NCI-H446 (cell line): ENCODE data around the gene KCNK3.
"Not testable (repeated sequence)": the region's sequence is repeated elsewhere in the genome, so short reads cannot be mapped to it uniquely, and the experiment has no call there.

Experiments used
- DNase-seq, 2 experiments: peaks; one replicate each; lab custom pipeline; 2025; lab: John Stamatoyannopoulos, UW

KCNK3 gene

DNA sequence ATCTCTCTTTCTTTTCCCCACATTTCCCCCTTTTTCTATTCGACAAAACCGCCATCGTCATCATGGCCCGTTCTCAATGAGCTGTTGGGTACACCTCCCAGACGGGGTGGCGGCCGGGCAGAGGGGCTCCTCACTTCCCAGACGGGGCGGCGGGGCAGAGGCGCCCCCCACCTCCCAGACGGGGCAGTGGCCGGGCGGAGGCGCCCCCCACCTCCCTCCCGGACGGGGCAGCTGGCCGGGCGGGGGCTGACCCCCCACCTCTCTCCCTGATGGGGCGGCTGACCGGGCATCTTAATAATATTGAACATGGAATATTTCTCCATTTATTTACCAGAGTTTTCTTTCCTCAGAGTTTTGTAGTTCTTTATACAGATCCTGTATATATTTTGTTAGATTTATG lies 27.2 kb upstream of the KCNK3 start:
- DNase-seq: not testable (repeated sequence)

DNA sequence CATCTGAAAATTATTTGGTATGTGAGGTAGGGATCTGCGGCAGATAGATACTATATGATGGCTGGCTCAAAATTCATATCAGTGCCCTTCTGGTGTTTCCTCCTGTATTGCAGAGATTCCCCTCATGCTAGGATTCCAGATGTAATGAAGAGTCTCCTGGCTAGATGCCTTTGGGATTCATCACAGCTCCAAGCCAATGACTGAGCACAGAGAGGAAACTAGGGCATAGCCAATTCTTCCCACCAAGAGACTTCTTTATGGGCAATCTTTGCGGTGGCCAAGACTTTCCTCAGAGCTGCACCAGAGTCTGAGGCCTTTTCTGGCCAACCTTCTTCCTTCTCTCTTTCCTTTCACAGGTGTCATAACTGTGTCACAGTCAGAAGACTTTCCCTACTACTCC lies 25.9 kb upstream of the KCNK3 start:
- no peak for DNase-seq

DNA sequence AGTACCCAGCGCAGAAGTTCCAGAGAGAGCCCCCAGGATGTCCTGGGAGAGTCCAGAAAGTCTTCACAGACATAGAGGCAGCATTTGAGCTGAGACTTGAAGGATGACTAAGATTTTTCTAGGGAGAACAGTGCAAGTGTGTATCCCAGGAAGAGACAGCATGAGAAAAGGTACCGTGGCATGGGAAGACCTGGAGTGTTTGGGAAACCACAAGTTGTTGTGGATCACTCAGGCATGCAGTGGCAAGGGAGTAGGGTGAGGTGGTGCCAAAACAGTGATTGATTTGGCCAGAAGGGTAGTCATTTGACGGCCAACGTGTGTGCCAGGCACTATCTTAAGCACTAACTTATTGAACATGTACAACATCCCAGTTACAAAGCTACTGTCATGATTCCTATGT lies 24.5 kb upstream of the KCNK3 start:
- DNase-seq: no peak

DNA sequence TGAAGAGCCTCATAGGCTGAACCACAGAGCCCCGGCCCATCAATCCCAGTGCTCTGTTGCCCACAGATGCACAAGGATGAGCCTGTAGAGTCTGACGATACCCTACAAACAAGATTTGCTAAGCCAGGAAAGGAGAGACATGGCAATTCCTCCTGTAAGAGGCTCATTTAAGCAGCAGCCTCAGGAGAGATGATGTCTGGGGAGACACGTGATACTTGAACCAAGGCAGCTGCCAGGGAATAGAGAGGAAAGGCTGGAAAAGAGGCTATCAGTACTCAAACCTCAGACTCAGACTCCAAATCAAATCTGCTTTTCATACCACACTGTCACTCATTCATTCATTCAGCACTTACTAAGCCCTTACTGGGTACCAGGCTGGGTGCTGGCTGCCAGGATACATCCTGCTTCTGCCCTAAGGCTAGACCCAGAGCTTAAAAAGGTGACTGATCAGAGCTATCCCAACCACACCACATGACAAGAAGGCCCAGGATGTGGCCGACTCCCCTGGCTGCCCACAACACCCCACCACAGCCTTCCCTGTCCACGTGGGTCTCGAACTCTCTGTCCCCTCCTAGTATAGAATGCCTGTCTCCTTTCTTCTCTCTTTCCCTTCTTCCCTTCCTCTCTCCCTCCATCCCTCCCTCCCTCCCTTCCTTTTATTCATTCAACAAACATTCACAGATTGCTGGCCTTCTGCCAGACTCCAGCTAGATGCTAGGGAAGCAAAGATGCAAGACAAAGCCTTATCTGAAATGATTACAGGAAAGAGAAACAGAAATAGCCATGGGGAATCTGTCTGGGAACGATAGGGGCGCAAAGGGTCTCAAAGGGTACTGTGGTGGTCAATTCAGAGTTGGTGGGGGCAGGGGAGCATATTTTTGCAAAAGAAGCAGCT lies 23.4 kb upstream of the KCNK3 start:
- no peak for DNase-seq

DNA sequence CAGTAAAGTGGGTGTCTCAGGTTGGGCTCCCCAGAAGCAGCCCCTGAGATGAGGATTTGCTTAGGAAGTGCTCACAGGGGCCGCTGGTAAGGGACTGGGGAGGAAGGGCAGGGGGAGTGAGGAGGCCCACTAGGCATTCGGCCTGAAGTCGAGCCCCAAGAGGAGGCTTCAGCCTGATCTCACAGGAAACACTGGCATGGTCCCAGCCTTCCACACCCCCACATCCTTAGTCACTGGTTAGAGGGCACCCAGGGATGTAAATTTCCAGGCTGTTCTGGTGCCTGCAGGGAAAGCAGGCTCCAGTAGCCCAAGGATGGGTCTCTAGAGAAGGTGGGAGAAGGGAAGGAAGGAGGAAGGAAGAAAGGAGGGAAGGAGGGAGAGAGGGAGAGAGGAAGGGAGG lies 22.4 kb upstream of the KCNK3 start:
- DNase-seq: no peak

DNA sequence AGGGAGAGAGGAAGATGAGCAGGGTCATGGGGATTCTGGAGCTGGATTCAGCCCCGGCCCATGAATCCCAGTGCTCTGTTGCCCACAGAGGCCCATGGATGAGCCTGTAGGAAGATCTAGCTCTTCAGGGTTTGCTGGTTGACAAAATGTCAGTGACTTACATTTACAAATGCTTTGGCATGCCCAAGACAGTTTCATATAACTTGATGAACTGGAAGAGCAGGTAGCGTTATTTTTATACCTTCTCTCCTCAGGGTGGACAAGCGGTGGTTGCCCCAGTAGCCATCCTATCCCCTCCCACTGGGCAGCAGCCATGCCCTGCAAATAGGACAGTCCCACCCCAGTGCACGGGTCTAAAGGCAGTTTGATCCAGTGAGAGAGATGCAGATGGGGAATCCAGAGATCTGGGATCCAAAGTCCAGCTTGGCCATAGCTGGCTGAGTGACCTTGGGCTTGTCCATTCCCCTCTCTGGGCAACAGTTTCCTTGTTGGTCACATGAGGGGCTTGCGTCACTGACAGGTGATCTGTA lies 21.5 kb upstream of the KCNK3 start:
- DNase-seq: no peak

DNA sequence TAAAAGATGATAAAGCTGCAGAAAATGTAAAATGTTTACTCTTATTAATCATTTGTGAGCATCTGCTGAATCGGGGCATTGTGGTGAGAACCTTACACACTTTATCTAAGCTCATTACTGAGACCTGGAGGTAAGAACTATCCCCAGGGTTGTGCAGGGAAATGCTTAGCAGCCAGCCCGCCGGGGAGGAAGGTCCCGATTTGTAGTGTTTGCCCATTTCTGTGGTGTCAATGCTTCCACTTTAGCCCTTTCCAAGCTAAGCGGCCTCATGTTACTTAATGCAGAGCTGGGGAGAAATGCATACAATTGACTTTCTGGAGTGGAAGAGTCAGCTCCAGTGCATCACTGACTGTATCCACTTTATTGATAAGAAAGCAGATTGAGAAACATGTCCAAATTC lies 20.8 kb upstream of the KCNK3 start:
- no peak for DNase-seq

DNA sequence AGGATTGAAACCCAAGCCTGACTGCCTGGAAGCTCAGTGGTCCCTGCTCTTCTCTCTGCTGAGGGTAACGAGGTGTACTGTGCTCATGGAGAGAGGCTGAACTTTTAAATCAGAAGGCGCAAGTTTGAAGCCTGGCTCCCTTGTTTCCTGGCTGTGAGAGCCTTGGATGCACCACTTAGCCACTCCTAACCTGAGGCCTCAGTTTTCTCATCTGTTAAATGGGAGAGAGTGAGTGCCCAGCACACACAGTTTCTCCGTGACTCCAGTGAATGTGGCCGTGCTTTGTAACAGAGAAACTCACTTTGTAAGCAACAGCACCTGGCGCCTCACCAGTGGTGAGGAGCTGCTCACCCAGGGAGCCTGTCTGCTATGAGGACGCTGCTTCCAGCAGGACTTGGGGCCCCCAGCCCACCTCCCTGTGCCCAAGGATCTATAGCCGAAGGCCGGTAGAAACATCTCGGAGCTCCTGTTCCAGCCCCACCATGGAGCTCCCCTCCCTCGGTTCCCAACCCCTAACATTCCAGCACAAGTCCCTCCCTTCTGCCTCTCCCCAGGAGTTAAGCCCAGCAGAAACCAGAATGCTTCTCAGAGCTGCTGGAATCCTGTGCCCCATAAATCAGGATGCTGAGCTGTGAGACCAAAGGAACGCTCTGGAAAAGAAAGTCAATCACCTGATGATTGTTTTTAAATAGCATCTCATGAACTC lies 20.3 kb upstream of the KCNK3 start:
- no peak for DNase-seq

DNA sequence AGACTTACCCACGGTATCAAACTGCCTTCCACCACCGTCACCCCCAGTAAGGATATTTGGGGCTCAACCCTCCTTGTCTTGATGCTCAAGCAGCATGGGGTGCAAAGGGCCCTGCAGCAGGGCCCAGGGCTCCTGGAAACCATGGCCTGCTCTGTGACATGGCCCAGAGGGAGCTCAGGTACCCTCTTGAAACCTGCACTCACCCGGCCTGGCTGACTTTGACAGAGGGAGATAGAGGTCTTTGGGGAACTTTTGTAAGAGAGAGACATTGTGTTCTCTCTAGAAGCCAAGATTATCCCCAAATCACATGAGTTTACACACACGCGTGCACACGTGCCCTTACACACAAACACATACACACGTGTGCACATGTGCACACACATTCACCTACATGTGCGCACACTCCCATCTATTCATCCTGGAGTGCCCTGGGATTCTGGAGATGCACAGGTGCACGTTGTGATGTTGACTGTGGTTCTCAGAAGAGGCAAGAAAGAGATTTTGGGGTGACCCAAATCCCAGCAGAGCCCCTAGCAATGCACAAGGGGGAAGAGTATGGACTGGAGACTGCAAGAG lies 19.6 kb upstream of the KCNK3 start:
- no peak for DNase-seq

DNA sequence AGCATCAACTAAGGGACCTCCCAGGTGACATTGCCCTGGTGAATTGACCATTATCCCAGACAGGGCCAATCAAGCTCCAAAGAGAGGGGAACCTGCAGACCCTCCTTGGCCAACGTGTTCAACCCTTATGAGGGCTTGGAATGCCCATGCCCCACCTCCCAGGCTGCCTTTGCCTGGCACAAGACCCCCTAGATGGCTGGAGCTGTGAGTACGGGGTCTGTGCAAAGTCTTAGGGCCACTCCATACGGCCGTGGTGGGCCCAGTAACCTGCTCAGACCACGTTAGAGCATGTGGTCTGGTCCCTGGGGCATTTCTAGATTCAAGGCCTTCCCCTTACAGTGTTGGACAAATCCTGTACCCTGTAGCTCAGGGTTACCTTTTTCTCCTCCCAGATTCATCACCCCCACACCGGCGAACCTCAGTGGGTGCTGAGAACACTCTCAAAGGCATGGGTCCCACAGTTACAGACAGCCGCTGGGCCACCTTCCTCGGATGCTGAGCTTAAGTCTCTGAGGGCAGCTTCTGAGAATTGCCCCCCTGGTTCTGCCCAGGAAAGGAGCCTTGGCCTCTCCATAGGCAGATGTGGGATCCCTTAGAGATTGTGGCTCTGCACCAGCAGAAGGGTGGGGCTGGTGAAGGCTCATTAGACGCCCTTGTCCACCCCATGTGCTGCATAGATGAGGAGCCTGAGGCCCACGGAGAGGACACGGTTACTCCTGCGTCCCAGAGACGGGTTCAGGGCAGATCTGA lies 18.3 kb upstream of the KCNK3 start:
- DNase-seq: no peak

DNA sequence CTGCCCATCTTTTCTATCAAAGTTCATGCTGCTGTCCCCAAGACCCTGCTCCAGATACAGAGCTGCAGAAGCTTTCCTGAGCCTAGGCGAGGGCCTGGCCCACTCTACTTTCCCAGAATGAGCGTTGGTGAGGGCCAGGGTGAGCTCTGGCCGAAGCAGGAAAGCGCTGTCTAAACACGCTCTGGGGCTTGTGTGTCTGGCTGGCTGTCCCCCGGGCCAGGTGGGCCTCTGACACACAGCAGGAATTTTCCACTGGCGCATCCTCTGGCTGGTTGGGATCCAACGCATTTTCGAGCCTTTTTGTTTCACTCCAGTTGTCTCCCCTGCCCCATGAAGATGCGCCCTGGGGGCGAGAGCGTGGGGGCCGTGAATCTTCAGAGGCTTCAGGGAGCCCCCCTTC lies 17.8 kb upstream of the KCNK3 start:
- no peak for DNase-seq

DNA sequence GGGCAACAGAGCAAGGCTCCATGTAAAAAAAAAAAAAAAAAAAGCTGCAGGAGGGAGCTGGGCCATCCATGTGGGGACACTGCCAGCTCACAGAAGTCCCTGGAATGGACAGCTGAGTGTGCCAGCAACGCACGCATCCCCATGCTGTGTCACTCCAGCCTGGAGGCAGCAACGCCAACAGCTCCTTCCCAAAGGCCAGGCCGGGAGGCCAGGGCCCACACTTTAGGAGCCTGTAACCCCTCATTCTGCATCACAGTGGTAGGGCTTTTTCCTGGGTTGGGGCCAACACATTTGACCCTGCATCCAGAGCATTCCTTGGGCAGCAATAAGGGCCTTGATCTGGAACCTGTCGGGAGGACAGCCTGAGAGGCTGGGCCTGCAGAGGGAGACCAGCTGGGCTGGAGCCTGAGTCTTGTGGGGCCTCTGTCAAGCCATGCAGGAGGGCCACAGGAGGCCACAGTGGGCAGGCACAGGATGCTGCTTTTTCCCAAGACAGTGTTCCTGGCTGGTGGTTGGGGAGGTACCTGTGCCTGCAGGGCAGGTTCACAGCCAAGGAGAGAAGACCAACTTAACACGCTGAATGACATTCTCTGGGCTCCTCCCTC lies 16.8 kb upstream of the KCNK3 start:
- DNase-seq: no peak

DNA sequence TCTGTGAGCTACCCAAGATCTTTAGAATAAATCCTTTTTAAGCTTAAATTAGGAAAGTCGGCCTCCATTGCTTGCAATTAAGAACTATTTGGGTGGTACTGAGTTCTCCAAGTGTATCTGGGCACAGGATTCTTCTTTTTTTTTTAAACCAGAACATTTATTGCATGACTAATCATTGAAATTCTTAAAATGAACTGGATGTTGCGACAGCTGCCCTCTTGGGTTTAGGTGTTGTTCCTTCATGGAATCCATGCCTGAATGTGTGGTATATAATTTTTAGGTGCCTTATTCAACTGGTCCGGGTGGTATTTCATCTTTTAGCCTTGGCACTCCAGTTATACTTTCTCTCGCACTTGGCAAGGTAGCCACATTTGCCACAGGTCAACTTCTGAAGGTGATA lies 14.5 kb upstream of the KCNK3 start:
- DNase-seq: no peak

DNA sequence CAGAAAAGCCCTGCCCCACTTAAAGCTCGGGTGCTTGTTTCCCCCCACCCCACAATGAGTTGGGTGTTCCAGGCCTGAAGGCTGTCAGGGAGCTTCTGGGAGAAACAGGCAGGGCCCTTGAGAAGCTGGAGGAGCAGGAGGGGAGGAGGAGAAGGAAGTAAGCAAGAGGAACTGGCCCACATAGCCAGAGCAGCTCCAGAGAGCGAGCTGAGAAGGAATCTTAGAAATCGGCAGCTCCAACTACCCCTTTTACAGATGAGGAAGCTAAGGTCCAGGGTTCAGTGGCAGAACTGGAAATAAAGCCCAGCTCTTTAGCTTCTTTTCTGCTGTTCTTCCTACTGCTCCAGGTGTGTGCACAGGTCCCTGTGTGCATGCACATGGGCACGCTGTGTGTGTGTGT lies 12.7 kb upstream of the KCNK3 start:
- DNase-seq: no peak

DNA sequence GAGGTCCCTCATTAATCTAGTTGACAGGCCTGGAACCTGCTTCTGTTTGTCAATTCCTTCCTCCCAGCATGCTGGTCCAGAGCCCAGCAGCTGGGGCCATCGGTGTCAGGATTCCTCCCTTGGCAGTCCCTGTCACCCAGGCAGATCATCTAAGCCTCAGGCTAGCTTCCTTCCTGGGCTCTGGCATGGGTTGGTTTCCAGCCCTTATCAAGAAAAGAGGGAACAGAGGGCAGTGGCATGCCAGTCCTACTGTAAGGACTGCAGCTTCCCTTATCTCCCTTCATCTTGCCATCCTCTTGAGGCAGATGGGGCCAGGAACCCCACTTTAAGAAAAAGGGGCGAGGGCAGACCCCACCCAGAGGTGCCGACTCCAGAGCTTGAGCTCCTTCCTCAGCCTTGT lies 10.9 kb upstream of the KCNK3 start:
- DNase-seq: no peak

DNA sequence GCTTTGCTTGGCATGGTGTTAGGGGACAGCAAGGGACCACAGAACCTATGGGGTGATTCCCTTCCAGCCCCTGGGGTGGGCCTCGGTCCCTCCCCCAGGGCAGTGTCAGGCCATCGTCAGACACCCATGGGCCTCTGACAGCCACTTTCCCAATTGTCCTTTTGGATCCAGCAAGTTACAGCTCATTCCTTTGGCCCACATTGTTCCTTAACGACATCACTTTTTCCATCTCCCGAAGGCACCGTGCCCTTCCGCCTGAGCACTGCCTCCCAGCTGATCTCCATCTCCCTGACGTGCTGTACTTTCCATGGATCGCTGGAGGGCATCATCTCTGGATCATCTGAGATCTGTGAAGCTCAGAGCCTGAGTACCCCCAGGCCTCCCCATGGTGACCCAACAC lies 10.4 kb upstream of the KCNK3 start:
- no peak for DNase-seq

DNA sequence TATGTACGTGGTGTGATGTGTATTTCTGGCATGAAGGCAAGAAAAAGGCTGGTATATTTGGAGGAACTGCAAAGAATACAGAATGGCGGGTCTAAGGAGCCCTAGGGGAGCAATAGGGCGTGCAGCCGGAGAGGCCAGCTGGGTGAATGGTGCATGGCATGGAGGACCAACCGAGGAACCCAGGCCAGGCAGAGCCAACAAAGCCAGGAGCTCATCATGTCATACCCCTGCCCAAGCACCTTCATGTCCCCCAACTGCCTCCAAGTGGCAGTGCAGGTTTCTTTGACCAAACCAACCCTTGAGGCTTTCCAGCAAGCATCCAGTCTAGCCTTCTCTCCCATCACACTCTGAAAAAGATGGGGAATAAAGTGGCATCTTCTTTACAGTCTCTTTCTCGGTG lies 8.9 kb upstream of the KCNK3 start:
- no peak for DNase-seq

DNA sequence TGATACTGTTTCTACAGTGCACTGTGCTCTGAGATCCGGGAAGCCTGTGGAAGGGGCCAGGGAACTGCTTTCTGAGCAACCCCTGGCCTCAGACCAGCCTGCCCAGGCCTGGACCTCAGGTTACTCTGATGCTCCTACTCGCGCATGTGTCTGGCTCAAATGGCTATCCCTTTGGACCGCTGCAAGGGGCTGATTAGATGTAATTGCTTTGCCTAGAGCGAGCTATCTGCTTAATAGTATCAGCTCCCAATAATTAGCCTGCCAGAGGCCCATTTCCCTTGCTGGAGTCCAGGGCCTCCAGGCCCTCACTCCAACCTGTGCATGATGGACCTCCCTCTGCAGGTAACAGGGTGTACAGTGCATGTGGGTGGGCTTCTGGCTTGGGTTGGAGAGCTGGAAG lies 7.2 kb upstream of the KCNK3 start:
- no peak for DNase-seq

DNA sequence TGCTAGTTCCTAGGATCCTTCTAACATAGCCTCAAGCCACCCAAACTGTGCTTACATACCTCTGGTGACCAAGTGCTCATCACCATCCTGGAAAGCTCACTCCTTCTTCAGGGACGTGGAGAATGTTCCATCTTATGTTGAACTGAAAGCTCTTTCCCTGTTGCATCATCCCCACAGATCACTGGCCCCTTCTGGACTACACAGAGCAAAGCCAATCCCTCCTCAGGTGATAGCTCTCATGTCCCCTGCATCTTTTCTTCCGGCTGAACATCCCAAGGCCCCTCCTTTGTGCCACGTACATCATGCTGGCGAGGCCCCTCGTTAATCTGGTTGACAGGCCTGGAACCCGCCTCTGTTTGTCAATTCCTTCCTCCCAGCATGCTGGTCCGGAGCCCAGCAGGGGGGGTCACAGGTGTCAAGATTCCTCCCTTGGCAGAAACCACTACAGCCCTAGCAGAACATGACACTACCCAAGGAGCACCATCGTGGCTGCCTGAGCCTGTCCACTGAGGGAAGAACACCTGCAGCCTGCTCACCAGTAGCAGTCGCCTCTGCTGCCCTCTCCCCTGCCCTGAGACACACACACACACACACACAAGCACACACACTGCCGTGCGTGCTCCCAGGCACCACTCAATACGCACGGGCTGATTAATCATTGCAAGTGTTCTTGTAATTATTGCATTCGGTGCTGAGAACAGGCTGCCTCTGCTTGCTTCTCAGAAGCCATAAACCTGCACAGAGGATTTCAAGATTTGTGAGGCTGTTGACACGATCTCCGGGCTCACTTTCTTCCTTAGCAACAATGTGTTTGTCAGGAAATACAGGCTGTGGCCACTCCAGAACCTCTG lies 6.3 kb upstream of the KCNK3 start:
- DNase-seq: no peak

DNA sequence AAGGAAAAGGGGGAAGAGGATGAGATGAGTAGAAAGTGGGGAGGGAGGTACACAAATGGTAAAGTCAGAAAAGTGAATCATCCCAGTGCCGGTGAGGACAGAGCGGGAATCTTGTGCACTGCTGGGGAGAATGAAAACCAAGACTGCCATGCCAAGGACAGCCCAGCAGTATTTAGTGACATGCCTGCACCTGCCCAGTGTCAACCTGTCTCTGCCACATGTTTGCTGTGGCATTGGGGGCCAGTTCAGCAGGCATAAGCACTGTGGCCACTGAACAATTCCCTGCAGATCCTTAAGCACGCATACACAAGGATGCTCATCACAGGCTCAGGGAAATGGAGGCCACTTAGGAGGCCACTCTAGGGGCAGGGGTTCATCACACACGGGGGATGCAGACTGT lies 5.2 kb upstream of the KCNK3 start:
- no peak for DNase-seq

DNA sequence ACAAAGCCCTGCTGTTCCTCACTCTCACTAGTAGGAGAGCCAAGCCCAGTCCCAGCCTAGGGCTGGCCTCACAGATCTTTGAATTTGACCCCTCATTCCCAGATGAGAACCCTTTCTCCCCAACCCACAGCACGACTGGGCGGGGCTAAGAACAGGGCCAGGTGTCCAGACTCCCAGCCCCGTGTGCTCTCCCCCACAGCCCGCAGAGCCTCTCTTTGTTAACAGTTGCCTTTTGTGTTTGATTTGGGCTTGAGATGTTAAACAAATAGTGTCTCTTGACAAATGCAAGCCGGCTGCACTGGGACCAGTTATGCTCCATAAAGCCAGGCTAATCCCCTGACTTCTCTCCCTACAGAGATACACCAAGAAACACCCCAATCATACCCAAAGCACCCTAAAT lies 4.7 kb upstream of the KCNK3 start:
- DNase-seq: no peak
